Cerebellar cortex (tissue), 1 donor: ENCODE measurements around the gene FOXF1.

Experiments used
- DNase-seq: peaks from one replicate; pipeline ENCODE4 v3.0.0-alpha.2; 2015; ENCODE audit warnings: low spot score

The FOXF1 gene

DNA sequence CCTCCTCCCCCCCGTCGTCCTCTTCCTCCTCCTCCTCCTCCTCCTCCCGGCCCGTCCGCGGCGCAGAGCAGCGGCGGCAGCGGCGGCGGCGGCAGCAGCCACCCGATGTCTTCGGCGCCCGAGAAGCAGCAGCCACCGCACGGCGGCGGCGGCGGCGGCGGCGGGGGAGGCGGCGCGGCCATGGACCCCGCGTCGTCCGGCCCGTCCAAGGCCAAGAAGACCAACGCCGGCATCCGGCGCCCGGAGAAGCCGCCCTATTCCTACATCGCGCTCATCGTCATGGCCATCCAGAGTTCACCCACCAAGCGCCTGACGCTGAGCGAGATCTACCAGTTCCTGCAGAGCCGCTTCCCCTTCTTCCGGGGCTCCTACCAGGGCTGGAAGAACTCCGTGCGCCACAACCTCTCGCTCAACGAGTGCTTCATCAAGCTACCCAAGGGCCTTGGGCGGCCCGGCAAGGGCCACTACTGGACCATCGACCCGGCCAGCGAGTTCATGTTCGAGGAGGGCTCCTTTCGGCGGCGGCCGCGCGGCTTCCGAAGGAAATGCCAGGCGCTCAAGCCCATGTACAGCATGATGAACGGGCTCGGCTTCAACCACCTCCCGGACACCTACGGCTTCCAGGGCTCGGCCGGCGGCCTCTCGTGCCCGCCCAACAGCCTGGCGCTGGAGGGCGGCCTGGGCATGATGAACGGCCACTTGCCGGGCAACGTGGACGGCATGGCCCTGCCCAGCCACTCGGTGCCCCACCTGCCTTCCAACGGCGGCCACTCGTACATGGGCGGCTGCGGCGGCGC, at the start of gene FOXF1:
Gene FOXF1, plus strand, starts transcription at position 63 of the 797 bp plus-strand sequence. Its CDS starts 43 bp downstream, at position 106.
- DNase-seq = no peak

- no peak for DNase-seq
Observed at GRCh38 chr16:86461037-86461436, 49.3 kb upstream of the FOXF1 start.

- DNase-seq = no peak
Observed at GRCh38 chr16:86462334-86463084, 47.8 kb upstream of the FOXF1 start.

DNA sequence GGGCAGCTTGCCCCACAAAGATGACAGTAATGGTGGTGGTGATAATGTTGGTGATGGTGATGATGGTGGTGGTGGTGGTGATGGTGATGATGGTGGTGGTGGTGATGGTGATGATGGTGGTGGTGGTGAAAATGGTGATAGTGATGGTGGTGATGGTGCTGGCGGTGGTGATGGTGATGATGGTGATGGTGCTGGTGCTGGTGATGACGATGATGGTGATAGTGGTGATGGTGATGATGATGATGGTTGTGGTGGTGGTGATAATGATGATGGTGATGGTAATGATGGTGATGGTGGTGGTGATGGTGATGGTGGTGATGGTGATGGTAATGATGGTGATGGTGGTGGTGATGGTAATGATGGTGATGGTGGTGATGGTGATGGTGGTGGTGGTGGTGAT, 46.3 kb upstream of the FOXF1 start:
- no peak for DNase-seq

GRCh38 chr16:86465434-86465833, 44.9 kb upstream of the FOXF1 start:
- no peak for DNase-seq

DNA sequence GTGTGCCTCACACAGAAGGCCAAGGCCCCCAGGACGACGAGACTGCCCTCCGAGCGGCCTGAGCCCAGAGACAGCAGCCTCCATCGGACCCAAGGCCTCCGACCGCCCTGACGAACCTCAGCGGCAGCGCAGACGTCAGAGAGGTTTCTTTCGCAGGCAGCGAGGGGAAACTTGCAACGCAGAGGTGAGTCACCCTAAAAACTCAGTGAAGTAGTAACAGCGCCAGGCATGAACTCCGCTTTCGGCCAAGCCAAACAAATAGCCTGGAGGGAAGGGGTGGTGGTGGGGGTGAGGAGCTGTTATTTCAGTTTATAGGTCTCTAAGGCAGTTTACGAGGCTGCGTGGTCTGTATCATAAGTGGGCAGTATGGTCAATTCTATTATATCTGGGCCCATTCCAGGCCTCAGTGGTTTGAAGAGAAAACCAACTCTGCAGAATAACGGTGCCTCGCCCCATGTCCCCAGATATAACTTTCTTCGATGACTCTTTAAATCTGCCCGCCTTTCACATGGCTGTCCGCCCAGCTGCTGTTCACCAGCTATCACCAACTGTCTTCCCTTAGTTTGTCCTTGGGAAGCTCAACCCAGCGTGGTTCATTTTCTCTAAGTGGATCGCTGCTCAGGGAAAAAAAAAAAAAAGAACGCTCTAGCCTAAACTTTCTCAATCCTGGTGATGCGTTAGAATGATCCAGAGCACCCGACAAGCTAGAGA, 43.5 kb upstream of the FOXF1 start:
- no peak for DNase-seq

DNA sequence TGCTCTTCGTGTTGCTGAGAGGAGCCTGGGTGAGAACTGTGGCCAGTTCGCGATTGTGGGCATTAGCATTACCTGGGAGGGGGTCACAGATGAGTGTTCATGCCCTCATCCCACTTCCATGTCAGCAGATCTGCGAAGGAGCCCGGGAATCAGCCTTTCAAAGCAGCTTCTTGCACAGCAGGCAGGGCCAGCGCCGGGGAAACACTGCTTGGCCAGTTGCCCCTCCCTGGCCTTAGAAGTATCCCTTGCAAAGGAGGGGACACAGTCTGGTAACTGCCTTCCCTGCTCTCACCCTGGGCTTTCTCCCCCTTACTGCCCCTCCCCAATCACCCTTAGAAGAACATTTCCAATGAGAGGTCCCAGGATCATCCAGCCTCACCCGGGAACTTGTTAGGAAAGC, 42.8 kb upstream of the FOXF1 start:
- no peak for DNase-seq

- no peak for DNase-seq
Observed at GRCh38 chr16:86470964-86471363, 39.4 kb upstream of the FOXF1 start.

DNA sequence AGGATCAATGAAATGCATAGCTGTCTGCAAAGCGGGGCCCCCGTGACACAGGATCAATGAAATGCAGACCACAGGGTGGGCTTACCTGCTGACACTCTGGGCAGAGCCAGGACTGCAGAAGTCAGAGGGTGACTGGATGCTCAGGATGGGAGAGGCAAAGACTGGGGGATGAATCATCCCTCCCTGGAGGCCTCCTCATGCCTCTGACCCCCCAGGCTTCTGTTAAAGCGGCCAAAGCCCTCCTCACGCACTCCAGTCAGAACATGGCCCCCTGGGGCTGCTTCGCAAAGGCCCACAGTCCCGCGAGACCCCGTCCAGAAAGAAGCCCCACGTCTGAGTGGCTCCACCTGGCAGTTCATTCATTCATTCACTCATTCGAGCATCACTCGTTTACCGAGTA, 38.4 kb upstream of the FOXF1 start:
- DNase-seq = no peak

GRCh38 chr16:86472366-86472765, 38.0 kb upstream of the FOXF1 start:
- no peak for DNase-seq

GRCh38 chr16:86476956-86477534, 33.3 kb upstream of the FOXF1 start:
- no peak for DNase-seq

GRCh38 chr16:86477642-86478041, 32.7 kb upstream of the FOXF1 start:
- no peak for DNase-seq

- DNase-seq = no peak
Observed at GRCh38 chr16:86478779-86479178, 31.5 kb upstream of the FOXF1 start.

- DNase-seq = no peak
Observed at GRCh38 chr16:86479419-86479818, 30.9 kb upstream of the FOXF1 start.

DNA sequence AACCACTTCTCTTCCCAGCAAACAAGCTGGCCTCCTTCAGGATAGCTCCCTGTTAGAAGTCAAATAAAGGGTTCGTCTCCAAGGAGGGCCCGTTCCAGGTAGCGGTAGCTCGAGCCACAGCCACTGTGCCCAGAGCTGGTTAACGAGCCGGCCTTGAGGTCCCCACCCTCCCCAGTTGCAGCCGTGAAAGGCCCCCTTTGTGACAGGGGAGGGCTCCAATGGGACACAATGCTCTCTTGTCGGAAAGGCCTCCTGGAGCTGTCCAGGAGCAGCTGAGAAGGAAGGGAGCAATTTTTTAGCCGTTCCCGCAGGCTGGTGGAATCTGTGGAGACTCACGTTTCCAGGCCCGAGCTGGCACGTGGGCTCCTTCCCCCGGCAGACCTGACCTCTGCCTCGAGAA, 29.9 kb upstream of the FOXF1 start:
- DNase-seq = no peak

GRCh38 chr16:86481607-86482006, 28.7 kb upstream of the FOXF1 start:
- no peak for DNase-seq

DNA sequence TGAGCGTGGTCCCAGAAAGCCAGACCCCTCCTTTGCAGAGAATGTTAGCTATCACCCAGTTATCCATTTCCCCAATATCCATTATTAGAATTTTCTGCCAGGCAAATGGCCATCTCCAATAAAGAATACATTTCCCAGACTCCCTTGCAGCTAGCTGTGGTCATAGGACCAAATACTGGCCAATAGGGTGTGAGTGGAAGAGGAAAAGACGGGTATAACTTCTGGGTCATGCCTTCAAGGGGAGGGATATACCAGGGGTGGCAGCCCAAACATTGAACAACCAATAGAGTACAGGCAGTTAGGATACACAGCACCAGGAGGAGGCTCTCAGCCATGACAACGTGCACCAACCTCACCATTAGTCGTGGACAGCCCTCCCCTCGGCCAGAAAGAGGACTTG, 26.1 kb upstream of the FOXF1 start:
- DNase-seq = no peak

DNA sequence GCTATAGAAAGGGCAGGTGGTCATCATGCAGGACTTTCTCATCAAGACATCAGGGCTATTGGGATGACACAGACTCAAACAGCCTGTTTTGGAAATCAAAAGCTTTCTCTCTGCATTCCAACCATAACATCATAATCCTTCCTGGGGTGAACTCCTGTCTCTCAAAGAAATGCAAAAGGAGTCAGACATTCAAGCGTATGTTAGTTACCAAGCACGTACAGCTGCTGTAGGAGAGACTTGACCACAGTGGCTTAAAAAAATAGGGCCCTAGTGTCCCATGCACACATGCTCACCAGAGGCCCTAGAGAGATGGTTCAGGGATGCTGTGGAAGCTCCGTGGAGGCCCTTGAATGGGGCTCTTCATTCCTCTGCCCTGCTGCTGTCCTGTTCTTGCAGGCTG, 24.6 kb upstream of the FOXF1 start:
- DNase-seq = no peak

- no peak for DNase-seq
Observed at GRCh38 chr16:86490859-86491639, 19.3 kb upstream of the FOXF1 start.

GRCh38 chr16:86491640-86492023, 18.7 kb upstream of the FOXF1 start:
- DNase-seq = no peak

- no peak for DNase-seq
Observed at GRCh38 chr16:86492267-86492960, 17.9 kb upstream of the FOXF1 start.
